GM23338 (cell line): ENCODE data around the gene THSD7A. TPM values are rescaled to one million over a fixed set of nuclear protein-coding genes. Genes with fewer than 3 reads are reported as not detected.

ENCODE experiments used
- ATAC-seq: fragments of 200-7000 bp; cut with Tn5 transposase; 3 replicates; pipeline ENCODE4 v1.9.1; 2020
- DNase-seq: peaks from one replicate; pipeline ENCODE4 v3.0.0-alpha.2; 2015; ENCODE audit warnings: low spot score
- H2AFZ ChIP-seq: fragments of 200-600 bp; sonication (generic); 2 replicates; pipeline ENCODE4 v1.8.0; 2016; ENCODE audit warnings: antibody characterized with exemption, mild to moderate bottlenecking, moderate library complexity
- H3F3A ChIP-seq: fragments of 200-600 bp; sonication (generic); replicated peaks from 2 replicates; pipeline ENCODE4 v1.8.0; 2017; ENCODE audit warnings: antibody characterized with exemption, mixed run types, low read depth
- H3K27ac ChIP-seq: fragments of 200-600 bp; sonication (generic); 2 replicates; pipeline ENCODE4 v1.6.1; 2016; ENCODE audit warnings: low read depth
- H3K27me3 ChIP-seq: fragments of 200-600 bp; sonication (generic); 2 replicates; pipeline ENCODE4 v1.8.0; 2016; ENCODE audit warnings: mild to moderate bottlenecking, mixed run types, moderate library complexity; ENCODE audit not compliant: insufficient read depth
- H3K36me3 ChIP-seq: fragments of 200-600 bp; sonication (generic); 2 replicates; pipeline ENCODE4 v1.8.0; 2016; ENCODE audit warnings: mild to moderate bottlenecking; ENCODE audit not compliant: insufficient read depth
- H3K4me1 ChIP-seq: fragments of 200-600 bp; sonication (generic); 2 replicates; pipeline ENCODE4 v1.8.0; 2016; ENCODE audit warnings: mild to moderate bottlenecking, moderate library complexity; ENCODE audit not compliant: insufficient read depth
- H3K4me2 ChIP-seq: fragments of 200-600 bp; sonication (generic); 2 replicates; pipeline ENCODE4 v1.7.1; 2017; ENCODE audit warnings: mixed run types
- H3K4me3 ChIP-seq: fragments of 200-600 bp; sonication (generic); 2 replicates; pipeline ENCODE4 v1.6.1; 2016; ENCODE audit warnings: mixed run types
- H3K79me2 ChIP-seq: fragments of 200-600 bp; sonication (generic); replicated peaks from 2 replicates; pipeline ENCODE4 v1.8.0; 2017; ENCODE audit warnings: mild to moderate bottlenecking; ENCODE audit not compliant: insufficient read depth
- H3K9me2 ChIP-seq: fragments of 200-600 bp; sonication (generic); 2 replicates; pipeline ENCODE4 v1.8.0; 2017; ENCODE audit not compliant: insufficient read depth
- H4K20me1 ChIP-seq: fragments of 200-600 bp; sonication (generic); replicated peaks from 2 replicates; pipeline ENCODE4 v1.8.0; 2017; ENCODE audit warnings: mild to moderate bottlenecking; ENCODE audit not compliant: insufficient read depth
- H3K27ac Mint-ChIP-seq: 2 replicates; pipeline ENCODE4 v1.8.0; 2020; ENCODE audit warnings: inconsistent platforms, mild to moderate bottlenecking, moderate library complexity, mixed read lengths
- H3K27me3 Mint-ChIP-seq: 3 replicates; pipeline ENCODE4 v1.8.0; 2022; ENCODE audit warnings: low read depth, mild to moderate bottlenecking, moderate library complexity, mixed read lengths, inconsistent platforms; ENCODE audit not compliant: insufficient read depth, poor library complexity
- H3K36me3 Mint-ChIP-seq: 3 replicates; pipeline ENCODE4 v1.8.0; 2021; ENCODE audit warnings: low read depth, mild to moderate bottlenecking, inconsistent platforms, moderate library complexity, mixed read lengths
- H3K4me1 Mint-ChIP-seq: 3 replicates; pipeline ENCODE4 v1.8.0; 2020; ENCODE audit warnings: mild to moderate bottlenecking, inconsistent platforms, mixed read lengths
- H3K4me3 Mint-ChIP-seq: 3 replicates; pipeline ENCODE4 v1.8.0; 2021; ENCODE audit warnings: moderate library complexity, mild to moderate bottlenecking, inconsistent platforms, mixed read lengths
- H3K9me3 Mint-ChIP-seq: 3 replicates; pipeline ENCODE4 v1.8.0; 2020; ENCODE audit warnings: moderate library complexity, mild to moderate bottlenecking, inconsistent platforms, mixed read lengths
- CREB1 ChIP-seq: fragments of 250-450 bp; sonication (Bioruptor Pico); IDR thresholded peaks from 2 replicates; pipeline ENCODE4 v1.5.0; 2020; ENCODE audit warnings: low read depth, mild to moderate bottlenecking, moderate library complexity
- EZH2phosphoT487 ChIP-seq: fragments of 200-600 bp; sonication (generic); IDR thresholded peaks from one replicate; pipeline ENCODE4 v1.8.1; 2018; ENCODE audit warnings: antibody characterized with exemption; ENCODE audit not compliant: unreplicated experiment
- JUNB ChIP-seq: IDR thresholded peaks from one replicate; pipeline ENCODE4 v1.6.1; 2016; ENCODE audit warnings: antibody characterized with exemption; ENCODE audit not compliant: unreplicated experiment
- NANOG ChIP-seq: IDR thresholded peaks from 2 replicates; pipeline ENCODE4 v1.6.1; 2016; ENCODE audit warnings: antibody characterized with exemption, borderline replicate concordance
- POLR2AphosphoS5 ChIP-seq: IDR thresholded peaks from 2 replicates; pipeline ENCODE4 v1.6.1; 2016; ENCODE audit warnings: antibody characterized with exemption, low read depth
- REST ChIP-seq: IDR thresholded peaks from one replicate; pipeline ENCODE4 v1.6.1; 2018; ENCODE audit warnings: antibody characterized with exemption; ENCODE audit not compliant: unreplicated experiment
- STAT1 ChIP-seq: IDR thresholded peaks from one replicate; pipeline ENCODE4 v1.6.1; 2016; ENCODE audit warnings: antibody characterized with exemption; ENCODE audit not compliant: unreplicated experiment
- ZNF114 ChIP-seq: fragments of 250-450 bp; sonication (Bioruptor Pico); IDR thresholded peaks from 2 replicates; pipeline ENCODE4 v1.5.0; 2020; ENCODE audit warnings: mild to moderate bottlenecking, moderate library complexity
- ZNF331 ChIP-seq: fragments of 250-450 bp; sonication (Bioruptor Pico); IDR thresholded peaks from 2 replicates; pipeline ENCODE4 v1.5.0; 2020; ENCODE audit warnings: low read depth, mild to moderate bottlenecking, moderate library complexity
- polyA plus RNA-seq: library from polyadenylated mRNA; unstranded; fragments of >200 nt; fragmentation: Nextera tagmentation; extraction: Ambion mirVana; gene quantifications from 2 replicates; pipeline ENCODE4 v1.2.1, GENCODE V29; 2016
- total RNA-seq: library from RNA; depleted of rRNA; stranded (reverse); fragments of >200 nt; shearing (Covaris generic); gene quantifications from 2 replicates; pipeline ENCODE4 v1.2.3, GENCODE V29; 2014
- TF ChIP-seq, protein P1 (sequence below): IDR thresholded peaks from 2 replicates; pipeline ENCODE4 v1.6.1; 2016; ENCODE audit warnings: antibody characterized with exemption

THSD7A gene
- total and polyA plus RNA-seq, 2 experiments from 2014 or later = 1.3 to 2.1 TPM

GRCh38 chr7:11584406-11585031 lies 247.5 kb downstream of the THSD7A start (continued):
- TF ChIP-seq REST = no peak

DNA sequence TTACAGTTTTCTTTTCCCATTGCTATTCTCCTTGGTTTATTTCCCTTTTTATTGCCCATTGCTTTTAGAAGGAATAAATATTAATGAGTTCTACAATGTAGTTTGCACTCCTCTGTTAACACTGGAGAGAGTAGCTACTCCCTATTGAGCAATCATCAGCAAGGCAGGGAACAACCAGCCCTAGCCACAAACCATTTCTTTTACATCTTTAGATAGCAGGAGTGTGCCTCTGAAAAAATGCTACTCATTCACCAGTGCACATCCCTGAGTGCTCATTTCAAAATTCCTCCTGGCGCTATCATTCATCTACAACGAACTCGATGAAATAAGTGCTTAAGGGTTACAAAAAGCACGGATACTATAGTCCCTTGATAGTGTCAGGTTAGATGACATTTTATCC lies 252.9 kb downstream of the THSD7A start:
- H3K9me3 Mint-ChIP-seq = no peaks in the 10 kb centered on the region
- no peak overlapping the region for H3K4me3 Mint-ChIP-seq
- H3K36me3 Mint-ChIP-seq = no peaks in the 10 kb centered on the region
- Histone ChIP-seq H3K27ac (no peak overlapping the region), H3K4me2 (no peak overlapping the region), H3F3A (no peaks in the 10 kb centered on the region), H2AFZ (no peak overlapping the region), H3K27me3 (no peaks in the 10 kb centered on the region), H3K79me2 (no peaks in the 10 kb centered on the region), H3K36me3 (no peaks in the 10 kb centered on the region), H3K4me3 (no peak overlapping the region), H3K9me2 (no peaks in the 10 kb centered on the region), H4K20me1 (no peaks in the 10 kb centered on the region), H3K4me1 (peaks cover 13% of the 10 kb centered on the region)
- TF ChIP-seq NANOG (no peak), ZNF114 (no peak), ZNF331 (CRISPR knock-in tag) (no peak), POLR2AphosphoS5 (no peak), CREB1 (CRISPR knock-in tag) (no peak)
- no peak for DNase-seq
- H3K4me1 Mint-ChIP-seq = peaks cover 22% of the 10 kb centered on the region
- no peak overlapping the region; the same call in 1 of the 2 replicates for H3K27ac Mint-ChIP-seq
- ATAC-seq = no peak
- peaks cover 7% of the 10 kb centered on the region for H3K27me3 Mint-ChIP-seq

GRCh38 chr7:11576310-11576709 lies 255.7 kb downstream of the THSD7A start:
- Mint-ChIP-seq H3K4me3 (no peak overlapping the region), H3K27me3 (peaks cover 7% of the 10 kb centered on the region), H3K4me1 (peaks cover 22% of the 10 kb centered on the region), H3K27ac (no peak overlapping the region), H3K36me3 (no peaks in the 10 kb centered on the region), H3K9me3 (no peaks in the 10 kb centered on the region)
- Histone ChIP-seq H3F3A (no peaks in the 10 kb centered on the region), H3K4me2 (no peak overlapping the region), H3K9me2 (no peaks in the 10 kb centered on the region), H3K4me3 (no peak overlapping the region), H3K36me3 (no peaks in the 10 kb centered on the region), H2AFZ (no peak overlapping the region), H4K20me1 (no peaks in the 10 kb centered on the region), H3K27me3 (no peaks in the 10 kb centered on the region), H3K27ac (no peak overlapping the region), H3K4me1 (peaks cover 13% of the 10 kb centered on the region), H3K79me2 (no peaks in the 10 kb centered on the region)
- no peak for DNase-seq
- ATAC-seq = no peak
- no peak for TF ChIP-seq NANOG
- TF ChIP-seq EZH2phosphoT487 = no peak
- TF ChIP-seq POLR2AphosphoS5 = no peak
- TF ChIP-seq, protein P1, sequence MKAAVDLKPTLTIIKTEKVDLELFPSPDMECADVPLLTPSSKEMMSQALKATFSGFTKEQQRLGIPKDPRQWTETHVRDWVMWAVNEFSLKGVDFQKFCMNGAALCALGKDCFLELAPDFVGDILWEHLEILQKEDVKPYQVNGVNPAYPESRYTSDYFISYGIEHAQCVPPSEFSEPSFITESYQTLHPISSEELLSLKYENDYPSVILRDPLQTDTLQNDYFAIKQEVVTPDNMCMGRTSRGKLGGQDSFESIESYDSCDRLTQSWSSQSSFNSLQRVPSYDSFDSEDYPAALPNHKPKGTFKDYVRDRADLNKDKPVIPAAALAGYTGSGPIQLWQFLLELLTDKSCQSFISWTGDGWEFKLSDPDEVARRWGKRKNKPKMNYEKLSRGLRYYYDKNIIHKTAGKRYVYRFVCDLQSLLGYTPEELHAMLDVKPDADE = no peak
- TF ChIP-seq CREB1 (CRISPR knock-in tag) = no peak
- TF ChIP-seq JUNB = no peak
- TF ChIP-seq STAT1 = no peak
